Thyroid gland (tissue), 4 donors: ENCODE results near the gene GFOD1.

Experiments
- CTCF ChIP-seq, 6 experiments: fragments of 200-600 bp in 3 of 6; fragments of 450-650 bp in 3 of 6; sonication (generic) in 3 of 6; IDR thresholded peaks; one replicate each; pipeline ENCODE4 v1.5.1; 2016 to 2019; ENCODE audit warnings: antibody characterized with exemption in 6 of 6, mild to moderate bottlenecking in 2 of 6, inconsistent platforms in 1 of 6, moderate library complexity in 1 of 6
- POLR2A ChIP-seq, 2 donors: fragments of 450-650 bp; IDR thresholded peaks; one replicate each; pipeline ENCODE4 v1.6.1; 2017; ENCODE audit warnings: antibody characterized with exemption in 2 of 2, mild to moderate bottlenecking in 2 of 2, moderate library complexity in 1 of 2

GRCh38 chr6:13454286-13455221 is 32.8 kb downstream of the GFOD1 start:
- TF ChIP-seq CTCF (IDR thresholded peaks at IDR 0.05) (no peak), POLR2A (IDR thresholded peaks at IDR 0.05) (no peak)
